HG03558 (cell line): ENCODE measurements around the gene RTN4R.
"Not testable (repeated sequence)": the region's sequence is repeated elsewhere in the genome, so short reads cannot be mapped to it uniquely, and the experiment has no call there.

ENCODE experiments used
- ATAC-seq: cut with Tn5 transposase; IDR thresholded peaks from one replicate; pipeline ENCODE4 v1.9.1; 2021; ENCODE audit warnings: moderate number of reproducible peaks; ENCODE audit not compliant: unreplicated experiment; ENCODE audit errors: extremely low read depth

RTN4R gene

DNA sequence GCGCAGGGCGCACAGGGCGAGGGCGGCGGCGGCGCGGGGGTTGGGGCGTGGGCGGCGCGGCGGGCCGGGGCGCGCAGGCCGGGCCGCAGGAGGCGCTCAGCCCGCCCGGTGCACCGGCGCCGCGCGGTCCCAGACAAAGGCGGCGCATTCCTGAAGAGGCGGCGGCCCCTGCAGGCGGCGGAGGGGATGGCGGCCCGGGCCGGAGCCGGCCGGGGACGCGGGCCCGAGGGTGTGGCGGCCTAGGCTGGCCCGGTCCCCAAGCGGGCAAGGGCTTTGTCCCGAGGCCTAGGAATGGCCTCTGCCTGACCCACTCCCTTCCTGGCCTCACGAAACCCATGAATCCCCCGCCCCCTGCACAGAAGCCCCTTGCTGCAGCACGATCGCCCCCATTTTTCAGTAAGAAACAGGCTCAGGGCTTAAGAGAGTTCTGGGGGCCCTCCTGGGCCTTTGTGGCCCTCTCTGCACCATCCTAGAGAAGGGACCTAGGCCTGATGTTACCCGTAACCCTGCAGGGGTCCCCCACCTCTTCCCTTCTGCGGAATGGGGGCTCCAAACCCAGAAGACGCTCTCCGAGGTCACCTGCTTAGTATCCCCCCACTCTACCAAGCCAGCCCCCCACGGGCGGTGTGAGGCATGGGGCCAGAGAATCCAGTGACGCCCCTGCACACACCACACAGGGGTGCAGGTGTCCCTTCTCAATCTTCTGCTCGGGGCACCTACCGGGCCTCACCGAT, at the start of gene RTN4R:
RTN4R (minus strand) TSS at position 40 of the 734 bp plus-strand sequence. CDS start 226 bp downstream, outside the sequence.
- ATAC-seq: no peak

DNA sequence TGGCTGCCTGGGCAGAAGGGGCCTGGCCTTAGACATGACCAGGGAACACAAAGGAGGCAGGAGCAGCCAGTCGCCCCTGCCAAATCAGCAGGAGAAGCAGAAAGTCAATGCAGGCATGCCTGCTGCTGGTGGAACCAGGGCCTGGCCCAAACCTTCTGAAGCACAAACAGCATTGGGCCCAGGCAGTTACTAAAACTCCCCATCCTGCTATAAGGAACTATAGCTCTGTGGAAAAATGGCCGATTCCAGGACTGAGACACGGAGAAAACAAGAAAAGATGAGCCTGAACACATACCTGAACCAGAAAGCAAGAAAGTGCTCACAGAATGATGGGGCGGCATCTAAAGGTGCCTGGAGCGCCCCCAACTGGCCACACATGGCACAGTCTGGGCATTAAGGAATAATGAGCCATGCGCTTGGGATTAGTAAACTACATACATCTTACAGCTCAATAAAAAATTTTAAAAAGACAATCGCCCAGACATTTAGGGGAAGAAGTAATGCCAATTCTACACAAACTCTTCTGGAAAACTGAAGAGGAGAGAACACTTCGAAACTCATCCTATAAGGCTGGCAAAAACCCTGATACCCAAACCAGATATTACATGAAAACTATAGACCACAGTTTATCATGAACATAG, 49.4 kb upstream of the RTN4R start:
- not testable (repeated sequence) for ATAC-seq

DNA sequence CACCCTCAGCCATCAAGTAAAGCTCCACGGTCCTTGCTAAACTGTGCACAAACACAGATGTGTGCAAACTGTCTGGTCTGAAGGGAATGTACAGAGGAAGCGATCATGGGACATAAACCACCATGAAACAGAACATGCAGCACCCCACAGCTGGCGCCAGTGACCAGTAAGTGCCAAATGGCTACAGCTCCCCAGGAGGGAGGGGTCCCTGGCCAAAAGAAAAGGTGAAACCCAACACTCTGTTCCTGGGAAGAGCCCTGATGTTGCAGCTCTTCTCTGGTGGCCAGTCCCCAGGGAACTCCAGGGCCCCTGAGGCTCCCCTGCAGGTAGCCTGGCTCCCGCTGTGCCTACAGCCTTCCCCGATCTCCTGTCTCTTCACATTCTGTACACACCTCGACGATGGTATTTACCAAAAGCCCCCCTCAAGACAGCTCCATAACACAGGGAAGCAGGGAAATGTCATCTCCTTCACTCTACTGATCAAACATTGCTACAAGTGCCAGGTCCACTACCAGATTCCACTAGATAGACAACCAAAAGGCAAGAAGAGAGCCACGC, 48.8 kb upstream of the RTN4R start:
- no peak for ATAC-seq

DNA sequence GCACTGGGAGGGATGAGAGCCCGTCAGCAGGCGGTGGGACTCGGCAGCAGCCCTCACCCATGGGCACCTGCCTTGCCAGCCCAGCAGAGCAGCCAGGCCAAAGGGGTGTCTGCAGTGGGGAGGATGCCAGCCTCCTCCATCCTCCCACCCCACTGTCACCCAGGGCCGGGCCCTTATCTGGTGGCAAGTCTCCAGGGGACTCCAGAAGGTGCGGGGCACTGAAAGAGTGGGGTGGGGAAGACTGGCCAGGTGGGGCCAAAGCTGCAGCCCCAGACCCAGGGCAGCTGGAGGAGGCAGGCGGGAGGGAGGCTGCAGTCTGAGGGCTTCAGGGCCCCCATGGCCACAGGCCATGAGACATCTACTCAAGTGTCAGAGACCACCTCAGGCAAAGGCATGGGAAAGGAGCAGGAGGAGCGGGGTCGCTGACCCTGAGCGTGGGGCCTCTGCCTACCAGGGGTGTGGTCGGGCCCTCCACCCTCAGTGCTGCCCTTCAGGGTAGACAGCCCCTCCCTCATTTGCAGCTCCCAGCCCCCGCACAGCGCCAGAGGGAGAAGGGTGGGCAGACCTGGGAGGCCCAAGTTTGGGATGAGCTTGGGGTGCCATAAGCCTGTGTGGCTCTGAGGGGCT, 48.2 kb upstream of the RTN4R start:
- ATAC-seq: no peak

DNA sequence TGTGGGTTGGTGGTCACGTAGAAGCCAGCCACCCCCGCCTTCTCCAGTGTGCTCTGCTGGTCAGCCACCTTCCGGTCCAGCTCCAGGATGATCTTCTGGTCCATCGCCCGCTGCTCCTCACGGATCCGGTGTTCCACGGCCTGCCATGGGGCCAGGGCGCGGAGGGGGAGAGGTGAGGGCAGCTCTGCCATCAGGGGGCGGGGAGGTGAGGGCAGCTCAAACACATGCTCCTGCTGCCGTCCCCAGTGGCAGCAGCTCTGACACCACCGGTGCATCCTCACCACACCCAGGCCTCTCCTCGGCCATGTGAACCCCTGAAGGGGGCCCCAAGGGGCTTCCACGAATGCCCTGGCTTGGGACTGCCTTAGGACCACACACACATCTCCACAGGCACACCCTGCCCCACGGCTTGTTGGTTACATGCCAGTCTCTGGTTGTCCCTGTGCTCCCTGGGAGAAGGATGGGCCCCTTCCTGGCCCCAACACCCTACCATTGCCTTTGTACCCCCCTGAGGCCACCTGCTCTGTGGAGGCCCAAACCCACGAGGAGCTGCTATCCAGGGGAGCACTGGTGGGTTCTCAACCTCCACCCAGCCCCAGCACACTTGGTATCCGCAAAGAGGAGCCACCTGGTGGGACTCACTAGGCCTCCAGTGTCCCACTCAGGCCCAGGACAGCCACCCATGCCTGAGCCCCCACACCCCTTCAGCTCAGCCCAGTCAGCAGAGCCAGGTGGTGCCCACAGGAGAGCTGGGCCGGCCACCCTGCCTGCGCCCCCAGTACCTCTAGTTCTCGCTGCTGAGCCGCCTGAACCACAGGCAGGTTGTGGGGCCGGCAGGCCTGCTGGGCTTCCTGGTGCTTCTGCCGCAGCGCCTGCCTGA, 47.5 kb upstream of the RTN4R start:
- no peak for ATAC-seq

DNA sequence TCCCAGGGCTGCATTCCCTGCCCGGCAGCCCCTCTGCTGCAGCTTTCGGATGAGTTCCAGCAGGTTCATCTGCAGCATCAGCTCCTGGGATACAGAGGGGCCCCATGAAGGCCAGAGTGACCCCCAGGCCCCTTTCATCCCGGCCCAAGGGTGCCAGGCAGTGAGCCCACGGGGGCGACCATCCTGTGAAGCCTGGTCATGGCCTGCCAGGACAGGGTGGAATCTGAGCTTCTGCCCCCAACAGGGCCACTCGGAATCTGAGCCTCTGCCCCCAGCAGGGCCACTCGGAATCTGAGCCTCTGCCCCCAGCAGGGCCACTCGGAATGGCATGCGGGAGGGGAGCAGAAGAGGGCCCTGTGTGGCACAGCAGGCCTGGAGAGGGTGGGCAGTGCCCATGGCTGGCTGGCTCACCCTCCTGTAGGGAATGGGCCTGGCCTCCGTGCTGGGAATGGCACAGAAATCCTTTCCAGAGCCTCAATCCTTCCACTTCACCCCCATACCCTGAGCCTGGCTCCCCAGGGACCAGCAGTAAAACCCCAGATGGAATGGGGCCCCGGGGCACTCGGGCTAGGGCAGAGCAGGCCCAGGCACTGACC, 46.7 kb upstream of the RTN4R start:
- ATAC-seq: not testable (repeated sequence)

DNA sequence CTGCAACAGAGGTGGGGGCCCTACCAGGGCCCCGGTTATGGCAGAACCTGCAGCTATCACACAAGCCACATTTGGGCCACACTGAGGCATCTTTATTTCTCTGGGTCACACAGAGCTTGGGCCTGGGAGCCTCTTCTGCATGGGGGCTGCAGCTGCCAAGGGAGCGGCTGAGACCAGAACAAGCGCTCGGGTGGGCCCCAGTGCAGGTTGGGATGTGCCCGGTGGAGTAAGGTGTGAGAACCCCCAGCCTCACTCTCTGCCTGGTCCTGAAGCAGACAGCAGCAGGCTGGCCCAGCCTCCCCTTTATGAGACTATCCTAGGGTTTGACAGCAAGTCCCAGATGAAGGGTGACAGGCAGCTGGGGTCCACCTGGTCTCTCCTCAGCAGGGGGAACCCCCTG, 46.1 kb upstream of the RTN4R start:
- not testable (repeated sequence) for ATAC-seq

DNA sequence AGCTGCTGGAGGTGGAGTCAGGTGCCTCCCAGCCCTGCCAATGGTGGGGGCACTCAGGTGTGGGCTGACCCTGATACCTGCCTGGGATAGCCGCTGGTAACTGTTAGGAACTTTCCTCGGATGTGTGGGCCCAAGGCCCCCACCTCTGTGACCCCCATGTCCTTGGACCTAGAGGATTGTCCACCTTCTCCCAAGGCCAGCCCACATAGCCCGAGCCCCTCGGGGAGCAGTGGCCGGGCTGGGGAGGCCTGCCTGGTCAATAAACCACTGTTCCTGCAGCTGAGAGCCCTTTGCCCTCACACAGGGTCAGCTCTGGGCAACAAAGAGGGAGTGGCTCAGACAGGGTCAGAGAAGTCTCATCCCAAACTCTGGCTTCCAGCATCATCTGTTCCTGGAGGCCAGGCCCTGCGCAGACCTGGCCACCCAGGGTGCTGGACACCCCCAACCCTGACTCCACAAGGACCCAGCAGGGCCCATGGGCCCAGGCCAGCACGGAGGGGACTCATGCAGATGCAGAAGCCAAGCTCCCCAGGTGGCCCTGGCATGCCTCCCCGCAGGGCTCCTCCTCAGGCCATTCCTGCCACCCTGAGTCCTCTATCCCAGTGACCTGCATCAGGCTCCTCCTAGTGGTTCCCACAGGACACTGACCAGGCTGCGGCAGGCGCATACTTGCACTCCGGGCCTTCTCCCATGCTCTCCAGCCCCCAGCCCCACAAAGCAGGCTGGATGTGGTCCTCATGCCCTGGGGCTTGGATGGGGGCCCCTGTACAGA, 45.4 kb upstream of the RTN4R start:
- ATAC-seq: not testable (repeated sequence)

DNA sequence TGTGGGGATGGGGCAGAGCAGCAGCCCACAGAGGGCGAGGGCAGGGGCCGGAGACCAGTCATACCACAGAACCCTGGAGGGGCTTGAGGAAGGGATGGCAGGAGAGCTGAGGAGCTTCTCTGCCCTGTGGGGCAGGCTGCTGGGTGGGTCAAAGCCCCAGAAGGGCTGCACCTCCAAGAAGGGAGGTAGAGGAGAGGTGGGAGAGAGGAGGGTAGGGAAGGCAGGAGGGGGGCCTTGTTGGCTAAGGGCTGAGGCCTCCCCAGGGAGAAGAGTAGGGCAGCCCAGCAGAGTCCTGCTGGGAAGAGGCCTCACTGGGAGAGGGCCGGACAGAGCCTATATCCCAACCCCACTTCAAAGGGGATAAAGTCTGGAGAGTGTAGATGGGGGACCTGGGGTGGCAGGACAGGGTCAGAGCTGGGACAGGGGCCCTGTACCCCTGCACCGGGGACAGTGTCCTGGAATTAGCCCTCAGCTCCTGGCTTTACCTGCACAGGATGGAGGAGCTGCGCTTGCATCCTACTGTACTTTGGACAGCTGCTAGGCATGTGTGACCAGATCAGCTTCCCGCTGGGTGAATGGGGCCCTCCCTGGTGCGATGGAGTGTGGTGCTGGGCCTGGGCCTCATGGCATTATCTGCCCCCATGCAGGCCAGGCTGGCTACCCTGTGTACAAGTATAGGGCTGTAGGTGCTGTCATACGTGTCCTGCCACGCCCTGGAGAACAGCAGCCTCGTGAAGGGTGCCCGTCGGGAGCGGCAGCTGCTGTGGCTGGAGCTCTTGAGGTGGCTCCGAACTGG, 44.5 kb upstream of the RTN4R start:
- ATAC-seq: no peak

DNA sequence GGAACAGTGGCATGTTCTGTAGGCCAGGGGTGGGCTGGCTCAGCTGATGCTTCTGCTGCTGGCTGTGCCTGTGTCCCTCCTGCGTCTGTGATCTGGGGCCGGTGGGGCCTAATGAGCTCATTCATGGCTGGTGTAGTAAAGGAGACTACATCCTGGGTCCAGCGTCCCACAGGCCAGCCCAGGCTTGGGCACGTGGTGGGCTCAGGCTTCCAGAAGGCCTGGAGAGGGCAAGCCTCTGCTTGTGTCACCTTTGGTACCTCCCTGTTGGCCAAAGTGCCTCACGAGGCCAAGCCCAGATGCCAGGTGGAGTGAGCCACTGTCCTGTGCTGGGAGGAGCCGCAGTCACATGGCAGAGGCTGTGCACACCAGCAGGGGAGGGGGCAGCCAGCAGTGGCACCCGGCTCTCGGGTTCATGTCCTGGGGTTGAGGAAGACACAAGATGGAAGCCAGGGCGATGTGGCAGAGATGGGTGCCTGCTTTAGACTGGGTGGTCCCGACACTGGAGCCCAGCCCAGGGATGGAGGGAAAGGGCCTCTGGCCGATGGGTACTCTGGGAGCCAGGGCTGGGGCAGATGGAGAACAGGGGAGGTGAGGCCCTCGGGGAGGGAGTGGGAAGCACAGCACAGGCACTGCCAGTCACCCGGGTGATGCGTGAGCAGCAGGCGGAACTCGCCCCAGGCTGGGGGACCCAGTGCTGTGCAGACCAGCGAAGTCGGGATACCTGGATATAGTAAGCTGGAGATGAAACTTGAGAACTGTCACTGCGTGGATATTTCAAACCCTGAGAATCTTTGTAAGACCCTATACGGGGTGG, 43.3 kb upstream of the RTN4R start:
- not testable (repeated sequence) for ATAC-seq

DNA sequence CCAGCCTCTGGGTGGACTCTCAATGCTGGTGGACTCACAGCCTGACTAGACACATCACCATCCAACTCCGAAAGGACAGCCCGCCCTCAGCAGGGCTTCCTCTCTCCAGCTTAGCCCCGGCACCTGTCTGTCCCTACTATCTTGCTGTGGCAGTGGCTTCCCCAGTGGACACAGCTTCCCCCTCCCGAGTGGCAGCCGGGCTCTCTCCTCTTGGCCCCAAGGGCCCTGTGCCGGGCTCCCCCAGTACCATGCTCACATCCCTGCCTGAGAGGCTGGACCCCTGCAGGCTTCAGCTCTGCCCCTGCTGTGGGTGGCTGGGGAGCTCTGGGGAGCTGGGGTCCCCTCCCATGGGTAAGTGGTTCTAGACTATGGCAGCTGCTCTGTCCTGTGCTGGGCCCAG, 42.7 kb upstream of the RTN4R start:
- not testable (repeated sequence) for ATAC-seq

DNA sequence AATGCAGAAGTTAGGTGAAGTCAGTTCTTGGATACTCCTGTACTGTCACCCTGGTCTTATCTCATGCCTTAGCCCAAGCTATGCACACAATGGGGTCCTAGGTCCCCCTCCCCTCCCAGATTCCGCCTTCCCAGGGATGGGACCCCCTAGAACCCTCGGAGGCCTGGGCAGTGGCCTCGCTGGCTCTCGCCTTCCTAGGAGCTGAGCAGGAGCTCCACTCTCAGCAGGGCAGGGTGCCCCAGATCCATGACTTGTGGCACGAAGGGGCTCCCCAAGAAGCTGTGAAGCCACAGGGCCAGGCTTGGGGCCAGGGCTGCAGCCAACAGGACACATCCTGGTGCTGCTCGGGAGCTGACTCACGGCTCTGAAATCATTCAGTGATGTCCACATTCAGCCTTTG, 42.1 kb upstream of the RTN4R start:
- not testable (repeated sequence) for ATAC-seq

DNA sequence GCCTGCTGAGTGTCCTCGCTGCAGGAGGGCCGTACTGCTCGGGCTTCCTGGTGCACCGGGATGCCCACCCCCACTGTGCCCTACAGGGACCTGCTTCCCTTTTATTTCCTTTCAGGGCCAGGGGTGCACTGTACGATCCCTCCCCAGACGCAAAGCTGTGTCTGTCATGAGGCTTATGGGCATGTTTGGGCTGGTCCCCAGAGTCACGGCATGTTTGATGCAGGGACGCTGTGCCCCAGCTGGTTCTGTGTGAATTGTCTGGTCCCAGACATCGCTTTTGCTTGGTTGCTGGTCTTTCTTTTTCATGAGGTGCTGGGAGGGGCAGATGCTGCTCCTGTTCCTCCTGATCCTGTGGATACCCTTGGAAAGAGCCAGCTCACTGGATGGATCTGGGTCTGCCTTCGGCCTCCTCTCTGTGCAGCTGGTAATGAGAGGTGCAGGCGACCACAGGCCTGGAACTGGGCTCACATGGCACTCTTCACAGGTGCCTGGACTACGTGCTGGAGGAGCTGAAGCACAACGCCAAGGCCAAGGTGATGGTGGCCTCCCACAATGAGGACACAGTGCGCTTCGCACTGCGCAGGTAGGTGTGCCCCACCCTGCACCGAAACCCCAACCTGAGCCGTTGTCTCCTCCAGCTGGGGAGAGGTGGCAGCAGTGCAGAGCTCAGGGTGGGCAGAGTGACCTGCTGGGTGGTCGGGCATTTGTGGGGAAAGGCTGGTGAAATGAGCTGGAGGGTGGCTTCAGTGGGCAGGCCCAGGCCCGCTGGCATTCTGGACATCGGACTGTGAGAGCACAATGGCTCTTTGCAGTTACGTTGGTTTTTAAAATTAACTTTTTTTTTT, 40.9 kb upstream of the RTN4R start:
- not testable (repeated sequence) for ATAC-seq

DNA sequence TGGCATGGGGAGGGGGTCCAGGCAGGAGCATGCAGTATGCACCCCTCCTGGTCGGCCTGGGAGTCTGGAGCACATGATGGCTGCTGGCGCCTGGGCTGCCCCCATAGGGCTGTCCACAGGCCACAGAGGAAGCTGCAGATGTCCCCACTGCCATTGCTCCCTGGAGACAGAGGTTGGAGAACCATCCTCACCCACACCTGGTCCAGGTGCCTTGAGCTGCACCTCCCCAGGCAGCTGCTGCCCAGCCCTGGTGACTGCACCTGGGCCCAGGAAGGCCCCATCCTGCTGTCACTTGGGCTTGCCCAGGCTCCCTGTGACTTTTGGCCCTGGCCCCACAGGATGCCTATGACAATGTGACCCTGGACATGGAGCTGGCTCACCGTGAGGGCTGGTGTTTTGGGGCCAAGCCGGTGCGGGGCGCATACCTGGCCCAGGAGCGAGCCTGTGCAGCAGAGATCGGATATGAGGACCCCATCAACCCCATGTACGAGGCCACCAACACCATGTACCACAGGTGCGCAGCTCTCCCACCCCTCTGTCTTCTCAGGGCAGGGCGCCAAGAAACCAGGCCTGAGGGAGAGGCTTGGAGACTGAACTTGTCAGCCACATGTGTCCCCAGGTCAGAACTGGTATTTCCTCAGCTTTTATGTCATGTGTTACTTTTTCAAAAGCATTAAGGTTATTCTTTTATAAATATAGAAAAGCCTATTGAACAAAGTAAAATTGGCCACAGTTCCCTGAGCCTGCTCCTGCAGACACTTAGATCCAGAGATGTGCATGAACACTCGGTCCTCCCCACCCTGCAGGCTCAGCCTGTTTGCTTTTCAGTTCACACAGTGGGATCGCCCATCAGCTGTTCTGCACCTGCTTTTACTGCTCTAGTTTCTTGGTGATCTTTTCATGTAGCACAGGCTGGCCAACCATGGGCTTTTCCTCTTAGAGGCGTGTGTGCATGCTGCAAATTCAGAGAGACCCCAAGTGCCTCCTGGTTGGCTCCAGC, 39.6 kb upstream of the RTN4R start:
- not testable (repeated sequence) for ATAC-seq
